HCT116 (cell line): ENCODE results near the gene RIMS4. TPM values are rescaled to one million over a fixed set of nuclear protein-coding genes. Genes with fewer than 3 reads are reported as not detected.

Experiments used
- ATAC-seq: fragments of 200-7000 bp; cut with Tn5 transposase; 2 replicates; pipeline ENCODE4 v1.9.1; 2020; ENCODE audit warnings: mild to moderate bottlenecking, moderate library complexity
- BruUV-seq: library from RNA; stranded (reverse); fragments of 400-500 nt; replicated peaks from 2 replicates; lab custom pipeline; 2021; lab: Mats Ljungman, UMichigan
- CTCF ChIA-PET: fragments of 300-600 bp; sonication (Branson Sonifier 250); formaldehyde crosslinking; loops from one replicate; lab custom pipeline; 2021; ENCODE audit warnings: antibody characterized with exemption; lab: Charles Lee
- POLR2A ChIA-PET: fragments of 300-600, 350-600 bp; sonication (Branson Sonifier 250); formaldehyde crosslinking; loops from one replicate; lab custom pipeline; 2021; ENCODE audit warnings: antibody characterized with exemption; lab: Charles Lee
- RAD21 ChIA-PET, 2 experiments: fragments of 300-600 bp; sonication (Branson Sonifier 250); formaldehyde crosslinking; loops; one replicate each; lab custom pipeline; 2023; ENCODE audit warnings: low total read pairs in 2 of 2; ENCODE audit not compliant: uncharacterized antibody in 2 of 2, unreplicated experiment in 2 of 2, low non-redundant PET in 1 of 2; lab: Charles Lee
- DNase-seq: peaks from one replicate; pipeline ENCODE4 v3.0.0-alpha.2; 2010; ENCODE audit warnings: low read depth, low spot score
- H2AFZ ChIP-seq: fragments of 200-600 bp; shearing (Covaris generic), sonication (generic); 2 replicates; pipeline ENCODE4 v1.6.1; 2017; ENCODE audit warnings: low read depth, mixed run types, mixed read lengths, antibody characterized with exemption, low read length; ENCODE audit not compliant: poor library complexity, severe bottlenecking
- H3K27ac ChIP-seq: 2 replicates; pipeline ENCODE4 v1.5.1; 2012; ENCODE audit warnings: low read depth, low read length
- H3K27me3 ChIP-seq: fragments of 200-600 bp; sonication (generic); 2 replicates; pipeline ENCODE4 v1.6.1; 2016; ENCODE audit warnings: mixed run types, low read length, mixed read lengths; ENCODE audit not compliant: insufficient read depth
- H3K36me3 ChIP-seq, 2 experiments: fragments of 200-500 bp in 1 of 2; fragments of 200-600 bp in 1 of 2; sonication (Bioruptor generic) in 1 of 2; sonication (generic) in 1 of 2; 2 replicates each; pipeline versions ENCODE4 v1.5.1 to v1.6.1; 2014 to 2016; ENCODE audit warnings: low read length in 2 of 2, inconsistent platforms in 1 of 2, mixed read lengths in 1 of 2, mixed run types in 1 of 2; ENCODE audit not compliant: insufficient read depth in 2 of 2, control insufficient read depth in 1 of 2
- H3K4me1 ChIP-seq, 2 experiments: fragments of 200-600 bp in 1 of 2; sonication (generic) in 1 of 2; 2 replicates each; pipeline versions ENCODE4 v1.5.1 to v1.6.1; 2012 to 2017; ENCODE audit warnings: low read length in 2 of 2, inconsistent platforms in 1 of 2, mild to moderate bottlenecking in 1 of 2, mixed read lengths in 1 of 2, mixed run types in 1 of 2, moderate library complexity in 1 of 2; ENCODE audit not compliant: insufficient read depth in 2 of 2, control insufficient read depth in 1 of 2
- H3K4me2 ChIP-seq: fragments of 200-600 bp; sonication (generic); 2 replicates; pipeline ENCODE4 v1.6.1; 2017; ENCODE audit warnings: mixed run types, low read length, mixed read lengths
- H3K4me3 ChIP-seq, 2 experiments: fragments of 200-600 bp in 1 of 2; sonication (generic) in 1 of 2; replicated peaks in 1 of 2; 2 replicates each; pipeline ENCODE4 v1.5.1; 2011 to 2016; ENCODE audit warnings: low read length in 2 of 2, control low read depth in 1 of 2, low read depth in 1 of 2, mild to moderate bottlenecking in 1 of 2, mixed read lengths in 1 of 2, mixed run types in 1 of 2
- H3K79me2 ChIP-seq: fragments of 200-600 bp; sonication (generic); 2 replicates; pipeline ENCODE4 v1.6.1; 2017; ENCODE audit warnings: mild to moderate bottlenecking, mixed run types, low read length, moderate library complexity, mixed read lengths; ENCODE audit not compliant: insufficient read depth
- H3K9ac ChIP-seq: fragments of 200-600 bp; sonication (generic); 2 replicates; pipeline ENCODE4 v1.6.1; 2016; ENCODE audit warnings: low read length, mixed read lengths
- H3K9me2 ChIP-seq: fragments of 200-600 bp; sonication (generic), shearing (Covaris generic); 2 replicates; pipeline ENCODE4 v1.6.1; 2017; ENCODE audit warnings: mixed run types, mild to moderate bottlenecking, moderate library complexity; ENCODE audit not compliant: insufficient read depth
- H3K9me3 ChIP-seq, 2 experiments: fragments of 200-500 bp in 1 of 2; fragments of 200-600 bp in 1 of 2; sonication (Bioruptor generic) in 1 of 2; sonication (generic) in 1 of 2; 2 replicates each; pipeline ENCODE4 v1.6.1; 2014 to 2017; ENCODE audit warnings: low read length in 2 of 2, mixed read lengths in 2 of 2, inconsistent platforms in 1 of 2, low read depth in 1 of 2, mild to moderate bottlenecking in 1 of 2, mixed run types in 1 of 2, moderate library complexity in 1 of 2; ENCODE audit not compliant: control insufficient read depth in 1 of 2, insufficient read depth in 1 of 2
- H4K20me1 ChIP-seq: fragments of 200-600 bp; sonication (generic), shearing (Covaris generic); 2 replicates; pipeline ENCODE4 v1.6.1; 2017; ENCODE audit warnings: mixed run types, mild to moderate bottlenecking, moderate library complexity; ENCODE audit not compliant: insufficient read depth
- ELF1 ChIP-seq: IDR thresholded peaks from 2 replicates; pipeline ENCODE4 v1.6.1; 2012; ENCODE audit warnings: low read depth, borderline replicate concordance
- EZH2 ChIP-seq: fragments of 200-600 bp; sonication (generic); IDR thresholded peaks from 2 replicates; pipeline ENCODE4 v1.6.1; 2017; ENCODE audit warnings: antibody characterized with exemption, mixed run types
- FOSL1 ChIP-seq: IDR thresholded peaks from 2 replicates; pipeline ENCODE4 v1.6.1; 2012; ENCODE audit warnings: low read depth
- POLR2AphosphoS5 ChIP-seq: IDR thresholded peaks from 2 replicates; pipeline ENCODE4 v1.6.1; 2011; ENCODE audit warnings: mild to moderate bottlenecking, low read depth, low read length, moderate library complexity
- REST ChIP-seq: IDR thresholded peaks from 2 replicates; pipeline ENCODE4 v1.6.1; 2012; ENCODE audit warnings: low read depth
- SIN3A ChIP-seq: IDR thresholded peaks from 2 replicates; pipeline ENCODE4 v1.6.1; 2012; ENCODE audit warnings: low read depth
- SRF ChIP-seq: IDR thresholded peaks from 2 replicates; pipeline ENCODE4 v1.6.1; 2012; ENCODE audit warnings: low read depth
- TCF7L2 ChIP-seq: IDR thresholded peaks from 2 replicates; pipeline ENCODE4 v1.7.0; 2011; ENCODE audit warnings: borderline replicate concordance, inconsistent platforms; ENCODE audit not compliant: insufficient read depth, insufficient read length; ENCODE audit errors: extremely low read depth
- YY1 ChIP-seq: IDR thresholded peaks from 2 replicates; pipeline ENCODE4 v1.6.1; 2011; ENCODE audit warnings: low read length, low read depth, moderate library complexity, mild to moderate bottlenecking; ENCODE audit not compliant: insufficient replicate concordance; ENCODE audit errors: extremely low read depth
- ZBTB33 ChIP-seq: IDR thresholded peaks from 2 replicates; pipeline ENCODE4 v1.6.1; 2011; ENCODE audit warnings: mild to moderate bottlenecking, low read length, moderate library complexity; ENCODE audit not compliant: insufficient replicate concordance; ENCODE audit errors: extremely low read depth
- ZFX ChIP-seq: fragments of 450-650 bp; IDR thresholded peaks from 2 replicates; pipeline ENCODE4 v1.6.1; 2017
- intact Hi-C: fragments of 100-400 bp; cut with micrococcal nuclease; formaldehyde crosslinking; loops from 2 replicates; pipeline ENCODE4 v1.10.0; 2022
- total RNA-seq: library from RNA; stranded (reverse); gene quantifications from one replicate; pipeline ENCODE4 v1.2.1, GENCODE V29; 2021; ENCODE audit not compliant: unreplicated experiment

RIMS4 gene
- total RNA-seq, 1 experiment from 2014 or later = 0.05 TPM

GRCh38 chr20:44781791-44782190 lies 28.6 kb downstream of the RIMS4 start:
- Histone ChIP-seq H3K9ac (no peak overlapping the region), H3K9me2 (no peaks in the 10 kb centered on the region), H3K9me3 (no peaks in the 10 kb centered on the region), H3K4me2 (no peak overlapping the region), H3K4me1 (no peaks in the 10 kb centered on the region), H3K36me3 (no peaks in the 10 kb centered on the region), H3K79me2 (no peaks in the 10 kb centered on the region), H2AFZ (no peak overlapping the region), H4K20me1 (no peaks in the 10 kb centered on the region), H3K27me3 (peaks cover 40% of the 10 kb centered on the region), H3K27ac (no peak overlapping the region), H3K4me3 (no peak overlapping the region)
- no TSS peak for BruUV-seq
- POLR2A ChIA-PET = interaction anchor here (0.8 kb wide), 1 partner anchor 34 kb away, joined by 3 read pairs; no protein-coding TSS in a partner anchor
- RAD21 ChIA-PET = no interaction called here
- CTCF ChIA-PET = no interaction called here
- no peak for ATAC-seq
- no peak for DNase-seq
- TF ChIP-seq FOSL1 (no peak), ZFX (no peak), EZH2 (no peak), POLR2AphosphoS5 (no peak), SRF (no peak), YY1 (no peak), REST (no peak), SIN3A (no peak), ZBTB33 (no peak), ELF1 (no peak), TCF7L2 (no peak)
- intact Hi-C loops = no loop called here
